HepG2 (cell line): ENCODE results near the gene NMNAT1.

Experiments used
- ASH2L ChIP-seq: fragments of 300-600, 200-600 bp; sonication (generic); IDR thresholded peaks from 2 replicates; pipeline ENCODE4 v1.7.0; 2017; ENCODE audit warnings: low read depth, mild to moderate bottlenecking, moderate library complexity, mixed read lengths, low read length; ENCODE audit not compliant: insufficient read length
- CTCF ChIP-seq: sonication (generic); formaldehyde crosslinking; IDR thresholded peaks from 2 replicates; pipeline ENCODE4 v1.5.0; 2020; ENCODE audit warnings: mild to moderate bottlenecking, missing genetic modification reagents, moderate library complexity
- POLR2A ChIP-seq, 2 experiments: IDR thresholded peaks; 2 replicates each; pipeline ENCODE4 v1.6.1; 2011; ENCODE audit warnings: low read depth in 2 of 2, low read length in 2 of 2, mild to moderate bottlenecking in 1 of 2, moderate library complexity in 1 of 2; ENCODE audit not compliant: insufficient read depth in 1 of 2
- STAT6 ChIP-seq: sonication (generic); formaldehyde crosslinking; IDR thresholded peaks from 2 replicates; pipeline ENCODE4 v1.4.0; 2020; ENCODE audit warnings: missing genetic modification reagents, mild to moderate bottlenecking, borderline replicate concordance
- ZNF292 ChIP-seq: sonication (generic); formaldehyde crosslinking; IDR thresholded peaks from 2 replicates; pipeline ENCODE4 v1.8.1; 2022; ENCODE audit warnings: mild to moderate bottlenecking, low read depth, missing genetic modification reagents, borderline replicate concordance

DNA sequence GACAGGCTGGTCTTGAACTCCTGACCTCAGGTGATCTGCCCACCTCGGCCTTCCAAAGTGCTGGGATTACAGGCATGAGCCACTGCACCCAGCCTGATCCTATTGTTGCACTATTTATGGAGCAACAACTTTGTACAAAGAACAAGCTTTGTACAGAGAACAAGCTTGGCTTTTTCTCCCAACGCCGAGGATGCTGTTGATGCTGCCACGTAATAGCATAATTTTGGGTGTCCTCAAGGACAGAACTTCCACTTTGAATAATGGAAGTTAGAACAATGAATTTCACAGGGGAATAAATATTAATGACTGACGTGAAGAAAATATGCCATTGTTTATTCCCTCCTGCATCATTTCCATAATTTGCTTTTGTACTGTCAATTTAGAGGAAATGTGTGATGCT lies 41.0 kb downstream of the NMNAT1 start:
- no peak for TF ChIP-seq CTCF (CRISPR knock-in tag)
- TF ChIP-seq ASH2L = no peak
- no peak for TF ChIP-seq STAT6
- no peak for TF ChIP-seq POLR2A (IDR thresholded peaks at IDR 0.05; ENCODE audit: insufficient read depth in 1 of 2, low read depth in 2 of 2, low read length in 2 of 2)
- TF ChIP-seq ZNF292 (CRISPR knock-in tag) = no peak
